Testis (tissue), 3 donors: ENCODE data around the gene LAMB4. TPM values are rescaled to one million over a fixed set of nuclear protein-coding genes. Genes with fewer than 3 reads are reported as not detected.

Experiments
- DNase-seq: peaks from one replicate; pipeline ENCODE4 v3.0.0-alpha.2; 2019
- H3K27ac ChIP-seq, 2 donors: fragments of 200-600 bp; sonication (generic); one replicate each; pipeline ENCODE4 v1.5.1; 2019
- H3K27me3 ChIP-seq: fragments of 200-600 bp; sonication (generic); one replicate; pipeline ENCODE4 v1.5.1; 2019
- H3K36me3 ChIP-seq: fragments of 200-600 bp; sonication (generic); one replicate; pipeline ENCODE4 v1.5.1; 2017; ENCODE audit warnings: low read depth; ENCODE audit errors: missing control alignments
- H3K4me1 ChIP-seq: fragments of 200-600 bp; sonication (generic); one replicate; pipeline ENCODE4 v1.5.1; 2019
- H3K4me3 ChIP-seq, 2 donors: fragments of 200-600 bp; sonication (generic); one replicate each; pipeline ENCODE4 v1.5.1; 2017 to 2019
- H3K9me3 ChIP-seq: fragments of 200-600 bp; sonication (generic); one replicate; pipeline ENCODE4 v1.5.1; 2017
- CTCF ChIP-seq, 3 experiments: fragments of 450-650 bp in 2 of 3; fragments of 200-600 bp in 1 of 3; sonication (generic) in 1 of 3; IDR thresholded peaks; one replicate each; pipeline ENCODE4 v1.5.1; 2016 to 2019; ENCODE audit warnings: antibody characterized with exemption in 3 of 3, mild to moderate bottlenecking in 2 of 3, moderate library complexity in 1 of 3
- POLR2A ChIP-seq: fragments of 450-650 bp; IDR thresholded peaks from one replicate; pipeline ENCODE4 v1.6.1; 2017; ENCODE audit warnings: antibody characterized with exemption, mild to moderate bottlenecking, moderate library complexity
- WGBS, 2 donors: methylation state at CpG; one replicate each; pipeline ENCODE4 v1.1.5; 2018; 5-methylcytosine and 5-hydroxymethylcytosine counted together
- intact Hi-C: fragments of 100-400 bp; cut with DNase I; formaldehyde crosslinking; loops from one replicate; pipeline ENCODE4 v1.15.1; 2023; ENCODE audit warnings: low total_unique reads
- polyA plus RNA-seq: library from polyadenylated mRNA; stranded (reverse); fragments of 350-450 nt; fragmentation: Illumina TruSeq; extraction: RNeasy Lipid Tissue Mini Kit (QIAGEN cat#74804); gene quantifications from one replicate; pipeline ENCODE4 v1.2.3, GENCODE V29; 2014; ENCODE audit warnings: low read depth, low replicate concordance; ENCODE audit not compliant: insufficient read depth
- total RNA-seq, 2 donors: library from RNA; depleted of rRNA; stranded (reverse); fragments of >200 nt; gene quantifications; one replicate each; pipeline ENCODE4 v1.2.3, GENCODE V29; 2016

LAMB4 gene
- total and polyA plus RNA-seq, 3 donors from 2014 or later: 2.8 to 3.1 (median 3.0) TPM

DNA sequence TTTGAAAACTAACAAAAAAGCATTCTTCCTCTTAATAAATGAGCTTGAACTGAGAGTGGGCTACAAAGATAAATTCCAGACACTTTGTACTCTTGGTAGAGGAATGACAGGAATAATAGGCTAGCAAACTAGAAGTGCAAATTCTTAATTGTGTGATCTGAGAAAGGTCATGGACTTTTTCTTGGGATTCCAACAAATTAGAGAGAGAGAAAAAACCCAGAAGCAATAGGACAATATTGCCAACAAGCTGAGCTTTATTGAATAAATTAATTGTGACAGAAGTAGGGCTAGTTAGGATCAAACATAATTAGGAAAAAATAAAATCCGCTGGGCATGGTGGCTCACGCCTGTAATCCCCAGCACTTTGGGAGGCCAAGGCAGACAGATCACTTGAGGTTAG, 85.8 kb downstream of the LAMB4 start:
- Histone ChIP-seq H3K36me3 (no peaks in the 10 kb centered on the region), H3K27ac (no peak overlapping the region), H3K27me3 (no peaks in the 10 kb centered on the region), H3K4me3 (no peak overlapping the region), H3K9me3 (no peaks in the 10 kb centered on the region), H3K4me1 (no peaks in the 10 kb centered on the region)
- DNase-seq: no peak
- TF ChIP-seq POLR2A (no peak), CTCF (IDR thresholded peaks at IDR 0.05) (no peak)
- intact Hi-C loops: no loop called here
- WGBS, 2 donors: 89 to 94% methylated on average over 2 of the region's 2 CpGs

DNA sequence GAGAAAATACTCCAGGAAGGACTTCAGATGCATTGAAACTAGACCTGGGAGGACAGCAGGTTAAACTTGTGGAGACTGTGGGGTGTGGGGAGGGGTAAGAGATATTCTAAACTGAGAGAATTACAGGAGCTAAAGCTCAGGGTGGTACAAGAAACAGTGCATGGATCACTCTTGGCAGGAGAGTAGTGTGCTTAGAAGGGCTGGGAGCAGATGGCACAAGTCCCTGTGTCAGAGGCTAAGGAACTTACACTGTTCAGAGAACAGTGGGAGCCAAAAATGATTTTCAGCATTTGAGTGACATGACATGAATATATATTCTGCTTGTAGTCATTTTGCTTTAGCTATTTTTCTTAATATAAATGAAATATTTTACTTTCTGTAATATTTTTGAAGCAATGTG, 91.2 kb downstream of the LAMB4 start:
- no peak overlapping the region for H3K4me3 ChIP-seq
- no peaks in the 10 kb centered on the region for H3K27me3 ChIP-seq
- H3K36me3 ChIP-seq: no peaks in the 10 kb centered on the region
- intact Hi-C loops: no loop called here
- no peak for TF ChIP-seq POLR2A
- no peak for TF ChIP-seq CTCF (IDR thresholded peaks at IDR 0.05)
- H3K9me3 ChIP-seq: no peaks in the 10 kb centered on the region
- H3K4me1 ChIP-seq: no peaks in the 10 kb centered on the region
- DNase-seq: no peak
- no peak overlapping the region for H3K27ac ChIP-seq

- Histone ChIP-seq H3K27me3 (no peaks in the 10 kb centered on the region), H3K4me3 (no peak overlapping the region), H3K36me3 (no peaks in the 10 kb centered on the region), H3K4me1 (no peaks in the 10 kb centered on the region), H3K9me3 (no peaks in the 10 kb centered on the region), H3K27ac (no peak overlapping the region)
- DNase-seq: no peak
- WGBS, 2 donors: 81 to 85% methylated on average over 1 of the region's 1 CpG
- TF ChIP-seq CTCF (IDR thresholded peaks at IDR 0.05) (no peak), POLR2A (no peak)
- intact Hi-C loops: no loop called here
Observed at GRCh38 chr7:108037741-108038140, 92.4 kb downstream of the LAMB4 start.

DNA sequence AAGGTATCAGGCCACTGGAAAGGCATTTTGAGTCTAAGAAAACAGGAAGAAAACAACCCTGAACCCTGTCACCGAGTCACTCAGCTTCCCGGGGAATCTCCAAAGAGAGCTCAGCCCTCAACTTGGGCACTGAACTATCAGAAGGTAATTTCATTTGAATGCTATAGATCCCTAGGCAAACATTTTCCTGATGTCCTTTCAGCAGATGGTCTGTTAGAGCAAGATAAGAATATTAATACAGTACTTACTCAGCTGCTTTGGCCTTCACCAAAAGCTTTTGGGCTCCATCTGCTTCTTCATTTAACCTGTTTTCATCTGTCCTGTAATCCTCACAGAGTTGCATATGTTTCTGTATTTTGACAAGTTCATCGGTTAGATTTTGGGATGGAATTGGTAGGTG, 93.0 kb downstream of the LAMB4 start:
- Histone ChIP-seq H3K4me3 (no peak overlapping the region), H3K9me3 (no peaks in the 10 kb centered on the region), H3K27me3 (no peaks in the 10 kb centered on the region), H3K36me3 (no peaks in the 10 kb centered on the region), H3K4me1 (no peaks in the 10 kb centered on the region), H3K27ac (no peak overlapping the region)
- intact Hi-C loops: no loop called here
- DNase-seq: no peak
- no peak for TF ChIP-seq CTCF (IDR thresholded peaks at IDR 0.05)
- TF ChIP-seq POLR2A: no peak
- WGBS, 2 donors: 72 to 90% methylated on average over 3 of the region's 3 CpGs

DNA sequence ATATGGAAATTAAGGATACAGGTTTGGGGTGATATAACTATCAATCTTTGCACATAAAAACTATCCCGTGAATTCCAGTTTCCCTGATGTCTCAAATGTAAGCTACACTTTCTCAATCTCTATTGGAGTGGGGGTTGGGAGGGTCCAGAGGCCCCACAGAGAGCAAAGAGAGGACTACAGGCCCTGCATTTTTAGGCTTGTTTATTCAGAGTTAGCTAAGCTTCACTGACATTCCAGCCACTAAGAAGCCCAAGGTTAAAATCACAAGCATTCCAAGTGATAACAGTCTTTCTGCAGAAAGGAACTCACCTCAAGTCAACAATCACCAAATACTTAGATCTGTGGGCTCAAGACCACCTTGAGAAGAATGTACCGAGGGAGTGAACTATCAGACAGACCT, 95.6 kb downstream of the LAMB4 start:
- intact Hi-C loops: no loop called here
- H3K36me3 ChIP-seq: no peaks in the 10 kb centered on the region
- no peak for DNase-seq
- H3K27ac ChIP-seq: no peak overlapping the region
- TF ChIP-seq CTCF (IDR thresholded peaks at IDR 0.05) (no peak), POLR2A (no peak)
- H3K4me3 ChIP-seq: no peak overlapping the region
- no peaks in the 10 kb centered on the region for H3K27me3 ChIP-seq
- no peaks in the 10 kb centered on the region for H3K9me3 ChIP-seq
- whole genome bisulfite sequencing, 2 donors: 56 to 77% methylated on average over 2 of the region's 2 CpGs
- H3K4me1 ChIP-seq: no peaks in the 10 kb centered on the region
